ENCODE results near the gene TNIP1.

Gene TNIP1

DNA sequence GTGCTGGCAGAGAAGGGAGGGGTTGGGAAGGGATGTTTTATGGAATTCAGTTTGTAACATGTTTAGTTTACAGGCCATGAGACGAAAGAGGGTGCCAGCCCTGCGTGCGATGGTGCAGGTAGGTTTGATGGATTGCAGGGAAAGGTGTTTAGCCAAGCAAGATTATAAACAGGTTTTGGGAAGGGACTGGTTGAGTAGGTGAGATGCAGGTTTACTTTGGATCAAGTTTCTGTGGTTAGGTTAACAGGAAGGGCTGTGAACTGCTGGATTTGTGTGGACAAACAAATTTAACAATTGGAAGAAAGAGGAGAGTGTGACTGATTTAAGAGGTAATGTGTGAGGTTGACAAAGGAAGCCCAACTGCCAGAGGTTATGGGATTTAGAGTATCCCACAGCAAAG is 93.1 kb downstream of the TNIP1 start:
- Histone ChIP-seq H3K79me2 (ENCODE audit: insufficient read depth, low read length) (no peaks in the 10 kb centered on the region), H3K27ac (ENCODE audit: low read length) (no peak overlapping the region), H3K4me3 (ENCODE audit: low read depth in 1 of 2, low read length in 2 of 2) (no peak overlapping the region), H4K20me1 (ENCODE audit: insufficient read depth, low read length) (no peaks in the 10 kb centered on the region), H3K27me3 (ENCODE audit: insufficient read depth, low read length, poor library complexity) (peaks cover under 1% of the 10 kb centered on the region), H3K4me2 (ENCODE audit: insufficient read depth, low read length) (no peak overlapping the region), H3K9me3 (ENCODE audit: insufficient read depth, low read length, severe bottlenecking) (no peaks in the 10 kb centered on the region), H3K4me1 (ENCODE audit: insufficient read depth, low read length) (no peaks in the 10 kb centered on the region), H3K9ac (ENCODE audit: low read depth, low read length) (no peak overlapping the region), H2AFZ (ENCODE audit: low read depth, low read length) (no peak overlapping the region), H3K36me3 (ENCODE audit: insufficient read depth, low read length) (no peaks in the 10 kb centered on the region)
- DNase-seq (no peak), ATAC-seq (ENCODE audit: insufficient read depth, low read depth) (no peak)
- TF ChIP-seq, protein P1, sequence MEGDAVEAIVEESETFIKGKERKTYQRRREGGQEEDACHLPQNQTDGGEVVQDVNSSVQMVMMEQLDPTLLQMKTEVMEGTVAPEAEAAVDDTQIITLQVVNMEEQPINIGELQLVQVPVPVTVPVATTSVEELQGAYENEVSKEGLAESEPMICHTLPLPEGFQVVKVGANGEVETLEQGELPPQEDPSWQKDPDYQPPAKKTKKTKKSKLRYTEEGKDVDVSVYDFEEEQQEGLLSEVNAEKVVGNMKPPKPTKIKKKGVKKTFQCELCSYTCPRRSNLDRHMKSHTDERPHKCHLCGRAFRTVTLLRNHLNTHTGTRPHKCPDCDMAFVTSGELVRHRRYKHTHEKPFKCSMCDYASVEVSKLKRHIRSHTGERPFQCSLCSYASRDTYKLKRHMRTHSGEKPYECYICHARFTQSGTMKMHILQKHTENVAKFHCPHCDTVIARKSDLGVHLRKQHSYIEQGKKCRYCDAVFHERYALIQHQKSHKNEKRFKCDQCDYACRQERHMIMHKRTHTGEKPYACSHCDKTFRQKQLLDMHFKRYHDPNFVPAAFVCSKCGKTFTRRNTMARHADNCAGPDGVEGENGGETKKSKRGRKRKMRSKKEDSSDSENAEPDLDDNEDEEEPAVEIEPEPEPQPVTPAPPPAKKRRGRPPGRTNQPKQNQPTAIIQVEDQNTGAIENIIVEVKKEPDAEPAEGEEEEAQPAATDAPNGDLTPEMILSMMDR (IDR thresholded peaks at IDR 0.05; ENCODE audit: borderline replicate concordance, extremely low read depth, low read length, poor library complexity, severe bottlenecking) = no peak
- TF ChIP-seq EZH2 (IDR thresholded peaks at IDR 0.05; ENCODE audit: borderline replicate concordance, low read depth, low read length, severe bottlenecking) = no peak

All from DND-41 (cell line).